Breast epithelium (tissue), 4 donors: ENCODE data around the gene CERS1. TPM values are rescaled to one million over a fixed set of nuclear protein-coding genes. Genes with fewer than 3 reads are reported as not detected.

Source experiments
- DNase-seq, 2 donors: peaks; one replicate each; pipeline ENCODE4 v3.0.0-alpha.2; 2019; ENCODE audit warnings: low spot score in 2 of 2
- H3K27ac ChIP-seq, 2 donors: fragments of 200-600 bp; sonication (generic) in 1 of 2; one replicate each; pipeline ENCODE4 v1.5.1; 2016 to 2019; ENCODE audit warnings: mild to moderate bottlenecking in 1 of 2
- H3K27me3 ChIP-seq, 2 donors: fragments of 200-600 bp; sonication (generic) in 1 of 2; one replicate each; pipeline versions ENCODE4 v1.5.1 to v1.6.0; 2017 to 2019; ENCODE audit warnings: control low read depth in 1 of 2, mild to moderate bottlenecking in 1 of 2
- H3K36me3 ChIP-seq: fragments of 200-600 bp; one replicate; pipeline ENCODE4 v1.5.1; 2019
- H3K4me1 ChIP-seq, 2 donors: fragments of 200-600 bp; sonication (generic); one replicate each; pipeline ENCODE4 v1.5.1; 2016 to 2019; ENCODE audit warnings: control low read depth in 1 of 2
- H3K4me3 ChIP-seq, 3 donors: fragments of 200-600 bp; sonication (generic); 1 replicate in 2 of 3; 2 replicates in 1 of 3; pipeline ENCODE4 v1.5.1; 2016 to 2019; ENCODE audit warnings: mild to moderate bottlenecking in 3 of 3, moderate library complexity in 2 of 3
- H3K9me3 ChIP-seq, 2 donors: fragments of 200-600 bp; sonication (generic) in 1 of 2; one replicate each; pipeline ENCODE4 v1.5.1; 2016 to 2019; ENCODE audit warnings: control low read depth in 1 of 2
- POLR2A ChIP-seq: fragments of 450-650 bp; IDR thresholded peaks from one replicate; pipeline ENCODE4 v1.6.1; 2016; ENCODE audit warnings: antibody characterized with exemption, mild to moderate bottlenecking, moderate library complexity
- POLR2AphosphoS5 ChIP-seq, 3 donors: sonication (generic); formaldehyde crosslinking; IDR thresholded peaks; one replicate each; pipeline ENCODE4 v1.6.1; 2017; ENCODE audit warnings: antibody characterized with exemption in 3 of 3
- intact Hi-C: fragments of 100-400 bp; cut with DNase I; formaldehyde crosslinking; loops from one replicate; pipeline ENCODE4 v1.15.1; 2023; ENCODE audit warnings: low total_unique reads
- total RNA-seq, 3 donors: library from RNA; depleted of rRNA; stranded (reverse); fragments of >200 nt; gene quantifications; one replicate each; pipeline ENCODE4 v1.1.0, GENCODE V29; 2016
- TF ChIP-seq, protein P1 (sequence below), 3 donors: fragments of 450-650 bp; IDR thresholded peaks; one replicate each; pipeline ENCODE4 v1.5.1; 2016 to 2017; ENCODE audit warnings: antibody characterized with exemption in 3 of 3, mild to moderate bottlenecking in 3 of 3, moderate library complexity in 3 of 3

The CERS1 gene
- total RNA-seq, 3 donors from 2014 or later, result 0.29 to 0.66 TPM; not detected in 1

DNA sequence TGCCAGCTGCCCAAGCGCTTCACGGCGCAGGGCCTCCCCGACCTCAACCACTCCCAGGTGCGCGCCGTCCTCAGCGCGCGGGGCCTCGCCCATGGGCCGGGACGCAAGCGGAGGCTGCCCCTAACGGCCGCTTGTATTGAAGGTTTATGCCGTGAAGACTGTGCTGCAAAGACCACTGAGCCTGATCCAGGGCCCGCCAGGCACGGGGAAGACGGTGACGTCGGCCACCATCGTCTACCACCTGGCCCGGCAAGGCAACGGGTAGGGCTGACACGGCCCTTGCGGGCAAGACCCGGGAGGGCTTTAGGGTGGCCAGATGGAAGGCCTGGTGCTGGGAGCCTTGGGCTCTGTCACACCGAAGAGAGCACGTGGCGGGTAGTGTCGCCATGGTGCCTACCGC lies 41.0 kb downstream of the CERS1 start:
- peaks cover 0 to 3% of the 10 kb centered on the region in 2 donors for H3K4me1 ChIP-seq
- H3K27ac ChIP-seq, result no peak overlapping the region
- no peak overlapping the region for H3K4me3 ChIP-seq
- no peaks in the 10 kb centered on the region for H3K27me3 ChIP-seq
- intact Hi-C loops, result no loop called here
- TF ChIP-seq POLR2A (no peak), POLR2AphosphoS5 (IDR thresholded peaks at IDR 0.05) (no peak)
- TF ChIP-seq, protein P1, sequence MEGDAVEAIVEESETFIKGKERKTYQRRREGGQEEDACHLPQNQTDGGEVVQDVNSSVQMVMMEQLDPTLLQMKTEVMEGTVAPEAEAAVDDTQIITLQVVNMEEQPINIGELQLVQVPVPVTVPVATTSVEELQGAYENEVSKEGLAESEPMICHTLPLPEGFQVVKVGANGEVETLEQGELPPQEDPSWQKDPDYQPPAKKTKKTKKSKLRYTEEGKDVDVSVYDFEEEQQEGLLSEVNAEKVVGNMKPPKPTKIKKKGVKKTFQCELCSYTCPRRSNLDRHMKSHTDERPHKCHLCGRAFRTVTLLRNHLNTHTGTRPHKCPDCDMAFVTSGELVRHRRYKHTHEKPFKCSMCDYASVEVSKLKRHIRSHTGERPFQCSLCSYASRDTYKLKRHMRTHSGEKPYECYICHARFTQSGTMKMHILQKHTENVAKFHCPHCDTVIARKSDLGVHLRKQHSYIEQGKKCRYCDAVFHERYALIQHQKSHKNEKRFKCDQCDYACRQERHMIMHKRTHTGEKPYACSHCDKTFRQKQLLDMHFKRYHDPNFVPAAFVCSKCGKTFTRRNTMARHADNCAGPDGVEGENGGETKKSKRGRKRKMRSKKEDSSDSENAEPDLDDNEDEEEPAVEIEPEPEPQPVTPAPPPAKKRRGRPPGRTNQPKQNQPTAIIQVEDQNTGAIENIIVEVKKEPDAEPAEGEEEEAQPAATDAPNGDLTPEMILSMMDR (IDR thresholded peaks at IDR 0.05), result no peak
- H3K9me3 ChIP-seq, result no peaks in the 10 kb centered on the region
- peaks cover 7% of the 10 kb centered on the region for H3K36me3 ChIP-seq
- DNase-seq, result no peak

DNA sequence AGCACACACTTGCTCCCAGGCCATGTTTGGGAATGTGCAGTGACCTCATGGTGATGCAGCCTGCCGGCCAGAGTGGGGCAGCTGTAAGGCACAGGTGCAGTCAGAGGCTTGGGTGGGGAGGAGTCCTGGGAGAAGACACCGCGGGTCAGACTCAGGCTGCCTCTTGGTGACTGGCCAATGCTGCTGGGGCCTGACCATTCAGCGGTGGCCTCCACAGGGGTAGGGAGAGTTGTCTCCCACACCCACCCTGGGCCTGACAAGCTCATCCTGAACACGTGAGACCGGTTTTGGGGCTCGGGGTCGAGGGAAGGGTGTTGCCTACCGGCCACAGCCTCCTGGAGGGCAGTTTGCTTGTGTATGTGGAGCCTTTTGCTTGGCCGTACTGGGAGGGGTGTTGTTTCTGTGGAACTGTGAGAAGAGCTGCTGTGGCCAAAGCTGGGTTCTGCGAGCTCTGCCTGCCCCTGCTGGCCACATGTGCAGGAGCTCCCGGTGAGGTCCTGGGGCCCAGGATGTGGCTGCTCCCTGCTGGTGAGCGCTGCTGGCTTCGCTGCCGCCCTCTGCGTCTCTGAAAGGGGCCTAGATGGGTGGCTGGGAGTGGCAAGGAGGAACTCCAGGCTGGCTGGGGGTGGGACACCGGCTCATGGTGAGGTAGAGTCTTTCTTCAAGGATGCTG lies 42.1 kb downstream of the CERS1 start:
- no peaks in the 10 kb centered on the region for H3K27me3 ChIP-seq
- H3K27ac ChIP-seq, result no peak overlapping the region
- intact Hi-C loops, result no loop called here
- no peak overlapping the region for H3K4me3 ChIP-seq
- H3K4me1 ChIP-seq, result peaks cover 9 to 10% of the 10 kb centered on the region in 2 donors
- TF ChIP-seq, protein P1 (IDR thresholded peaks at IDR 0.05), result no peak
- no peak for TF ChIP-seq POLR2A
- no peak for TF ChIP-seq POLR2AphosphoS5 (IDR thresholded peaks at IDR 0.05)
- DNase-seq, result no peak
- H3K36me3 ChIP-seq, result peaks cover 5% of the 10 kb centered on the region
- H3K9me3 ChIP-seq, result no peaks in the 10 kb centered on the region

DNA sequence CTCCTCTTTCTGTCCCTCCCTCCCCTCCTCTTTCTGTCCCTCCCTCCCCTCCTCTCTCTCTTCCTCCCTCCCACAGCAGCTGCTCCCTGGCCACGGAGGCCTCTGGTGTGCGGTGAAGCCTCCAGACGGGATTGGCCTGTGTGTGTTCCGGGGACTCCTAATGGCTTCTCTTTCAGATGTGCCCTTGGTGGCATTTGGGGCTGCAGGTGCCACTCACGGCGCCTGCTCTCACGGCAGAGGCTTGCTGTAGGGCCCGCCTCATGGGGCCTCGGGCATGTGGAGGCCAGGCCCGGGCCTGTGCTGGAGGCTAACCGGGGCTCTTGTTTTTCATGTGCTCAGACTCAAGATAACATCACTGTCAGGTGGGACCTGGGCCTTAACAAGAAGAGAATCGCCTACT lies 43.3 kb downstream of the CERS1 start:
- no peak overlapping the region for H3K27ac ChIP-seq
- H3K4me1 ChIP-seq, result peaks cover 18 to 19% of the 10 kb centered on the region in 2 donors
- TF ChIP-seq, protein P1 (IDR thresholded peaks at IDR 0.05), result no peak
- TF ChIP-seq POLR2AphosphoS5 (IDR thresholded peaks at IDR 0.05) (no peak), POLR2A (no peak)
- H3K4me3 ChIP-seq, result no peak overlapping the region
- no peaks in the 10 kb centered on the region for H3K36me3 ChIP-seq
- H3K9me3 ChIP-seq, result no peaks in the 10 kb centered on the region
- intact Hi-C loops, result no loop called here
- DNase-seq, result no peak
- no peaks in the 10 kb centered on the region for H3K27me3 ChIP-seq

DNA sequence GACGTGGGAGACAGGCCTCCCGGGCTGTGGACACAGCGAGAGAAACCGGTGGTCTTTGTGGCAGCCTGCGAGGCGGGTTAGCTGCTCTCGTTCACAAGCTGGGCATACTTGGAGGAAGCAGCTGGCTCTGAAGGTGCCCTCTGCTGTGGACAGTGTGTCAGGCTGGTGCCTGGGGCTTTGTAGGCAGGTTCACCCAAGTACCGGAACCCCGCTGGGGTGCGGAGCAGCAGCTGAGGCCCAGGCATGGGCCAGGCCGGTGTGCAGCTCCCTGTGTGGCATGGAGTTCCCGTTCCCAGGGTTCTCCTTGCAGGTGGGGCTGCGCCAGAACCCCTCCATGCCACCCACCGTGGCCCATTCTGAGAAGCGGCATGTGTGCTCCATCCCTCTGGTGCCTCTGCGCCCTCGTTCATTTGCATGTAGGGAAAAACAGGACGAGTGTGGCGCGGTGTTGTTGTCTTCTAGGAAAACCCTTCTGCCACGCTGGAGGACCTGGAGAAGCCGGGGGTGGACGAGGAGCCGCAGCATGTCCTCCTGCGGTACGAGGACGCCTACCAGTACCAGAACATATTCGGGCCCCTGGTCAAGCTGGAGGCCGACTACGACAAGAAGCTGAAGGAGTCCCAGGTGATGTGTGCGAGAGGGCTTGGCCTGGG lies 44.2 kb downstream of the CERS1 start:
- H3K27ac ChIP-seq, result peak overlapping the region; percentile 76 to 86
- TF ChIP-seq, protein P1 (IDR thresholded peaks at IDR 0.05), result no peak
- TF ChIP-seq POLR2A (no peak), POLR2AphosphoS5 (IDR thresholded peaks at IDR 0.05) (no peak)
- no peak for DNase-seq
- peaks cover 21 to 23% of the 10 kb centered on the region in 2 donors for H3K4me1 ChIP-seq
- intact Hi-C loops, result no loop called here
- H3K4me3 ChIP-seq, result no peak overlapping the region
- no peaks in the 10 kb centered on the region for H3K9me3 ChIP-seq
- no peaks in the 10 kb centered on the region for H3K36me3 ChIP-seq
- H3K27me3 ChIP-seq, result no peaks in the 10 kb centered on the region
